HepG2 (cell line): ENCODE measurements around the gene FUT3. TPM values are rescaled to one million over a fixed set of nuclear protein-coding genes. Genes with fewer than 3 reads are reported as not detected.

Source experiments
- BRF2 ChIP-seq: sonication (generic); formaldehyde crosslinking; IDR thresholded peaks from 2 replicates; pipeline ENCODE4 v1.8.1; 2022; ENCODE audit warnings: mild to moderate bottlenecking, missing genetic modification reagents
- CCAR2 ChIP-seq: fragments of 200-400 bp; formaldehyde crosslinking; optimal IDR thresholded peaks from 2 replicates; pipeline ENCODE3; 2018; ENCODE audit warnings: low read depth, mild to moderate bottlenecking, low read length, moderate library complexity
- GABPA ChIP-seq, 2 experiments: IDR thresholded peaks; 2 replicates each; pipeline ENCODE4 v1.6.1; 2011 to 2016; ENCODE audit warnings: low read depth in 2 of 2, low read length in 1 of 2, missing biosample characterization in 1 of 2, missing genetic modification characterization in 1 of 2
- HNRNPL ChIP-seq: fragments of 200-400 bp; formaldehyde crosslinking; IDR thresholded peaks from 2 replicates; pipeline ENCODE4 v1.6.1; 2017; ENCODE audit warnings: mild to moderate bottlenecking, low read depth, low read length
- KLF16 ChIP-seq, 2 experiments: sonication (generic) in 1 of 2; formaldehyde crosslinking in 1 of 2; IDR thresholded peaks; 2 replicates each; pipeline versions ENCODE4 v1.6.1 to v1.8.0; 2016 to 2023; ENCODE audit warnings: missing genetic modification reagents in 2 of 2, missing compliant biosample characterization in 1 of 2
- MTA3 ChIP-seq: sonication (generic); formaldehyde crosslinking; IDR thresholded peaks from 2 replicates; pipeline ENCODE4 v1.4.0; 2020; ENCODE audit warnings: missing genetic modification reagents
- MTF2 ChIP-seq: sonication (generic); formaldehyde crosslinking; IDR thresholded peaks from 2 replicates; pipeline ENCODE4 v1.5.0; 2020; ENCODE audit warnings: missing genetic modification reagents, borderline replicate concordance
- NR2F2 ChIP-seq: IDR thresholded peaks from 2 replicates; pipeline ENCODE4 v1.6.1; 2012; ENCODE audit warnings: low read depth, inconsistent platforms, borderline replicate concordance
- POLR2G ChIP-seq: fragments of 200-400 bp; formaldehyde crosslinking; IDR thresholded peaks from 2 replicates; pipeline ENCODE4 v1.6.1; 2018; ENCODE audit warnings: mild to moderate bottlenecking, low read depth, low read length, moderate library complexity
- PRDM15 ChIP-seq: sonication (generic); formaldehyde crosslinking; IDR thresholded peaks from 2 replicates; pipeline ENCODE4 v1.4.0; 2020; ENCODE audit warnings: missing genetic modification reagents
- TERF1 ChIP-seq: sonication (generic); formaldehyde crosslinking; IDR thresholded peaks from 2 replicates; pipeline ENCODE4 v1.8.0; 2022; ENCODE audit warnings: mild to moderate bottlenecking, missing genetic modification reagents, moderate library complexity
- TFDP2 ChIP-seq: sonication (generic); formaldehyde crosslinking; IDR thresholded peaks from 2 replicates; pipeline ENCODE4 v1.4.0; 2020; ENCODE audit warnings: missing genetic modification reagents
- ZC3H4 ChIP-seq: sonication (generic); formaldehyde crosslinking; IDR thresholded peaks from 2 replicates; pipeline ENCODE4 v1.4.0; 2020; ENCODE audit warnings: missing genetic modification reagents, borderline replicate concordance
- ZNF232 ChIP-seq: sonication (generic); formaldehyde crosslinking; IDR thresholded peaks from 2 replicates; pipeline ENCODE4 v1.4.0; 2020; ENCODE audit warnings: missing genetic modification reagents, borderline replicate concordance
- ZNF446 ChIP-seq: sonication (generic); formaldehyde crosslinking; IDR thresholded peaks from 2 replicates; pipeline ENCODE4 v1.5.0; 2020; ENCODE audit warnings: mild to moderate bottlenecking, missing genetic modification reagents
- ZNF674 ChIP-seq: sonication (generic); formaldehyde crosslinking; IDR thresholded peaks from 2 replicates; pipeline ENCODE4 v1.5.0; 2020; ENCODE audit warnings: low read depth, mild to moderate bottlenecking, missing genetic modification reagents
- ZNF746 ChIP-seq: sonication (generic); formaldehyde crosslinking; IDR thresholded peaks from 2 replicates; pipeline ENCODE4 v1.8.0; 2022; ENCODE audit warnings: mild to moderate bottlenecking, missing genetic modification reagents
- ZNF891 ChIP-seq: sonication (generic); formaldehyde crosslinking; IDR thresholded peaks from 2 replicates; pipeline ENCODE4 v1.5.0; 2020; ENCODE audit warnings: mild to moderate bottlenecking, missing genetic modification reagents
- ZSCAN31 ChIP-seq: sonication (generic); formaldehyde crosslinking; IDR thresholded peaks from 2 replicates; pipeline ENCODE4 v1.5.0; 2020; ENCODE audit warnings: low read depth, mild to moderate bottlenecking, missing genetic modification reagents
- ZUFSP ChIP-seq: sonication (generic); formaldehyde crosslinking; IDR thresholded peaks from 2 replicates; pipeline ENCODE4 v1.9.0; 2021; ENCODE audit warnings: missing genetic modification reagents, mild to moderate bottlenecking, borderline replicate concordance
- polyA plus RNA-seq, 8 experiments: library from polyadenylated mRNA; depleted of rRNA in 3 of 8; stranded (reverse) in 7 of 8; unstranded in 1 of 8; fragments of >200 nt; fragmentation: Illumina TruSeq in 4 of 8; extraction: Trizol in 4 of 8; gene quantifications; 2 replicates each; pipeline versions ENCODE4 v1.2.1 to v1.2.3, GENCODE V29; 2011 to 2016; ENCODE audit warnings: low read depth in 4 of 8, missing spikeins in 1 of 8, mixed read lengths in 1 of 8; ENCODE audit not compliant: insufficient read depth in 1 of 8
- total RNA-seq, 5 experiments: library from RNA; depleted of rRNA; stranded (reverse); fragments of >200 nt; fragmentation: Illumina TruSeq; extraction: Trizol; gene quantifications; 2 replicates each; pipeline ENCODE4 v1.2.3, GENCODE V29; 2016; ENCODE audit warnings: low read depth in 1 of 5

The FUT3 gene
- total and polyA plus RNA-seq, 2 of the 13 experiments (the other 11 are each of a cell fraction or from before 2014, with no cell fraction given), result 0.53 to 1.1 TPM

GRCh38 chr19:5827891-5828660 lies 23.2 kb downstream of the FUT3 start (continued):
- TF ChIP-seq TERF1 (CRISPR knock-in tag), result no peak
- TF ChIP-seq ZNF674 (CRISPR knock-in tag), result peak; percentile 86; the same call in 1 of the 2 replicates
- peak; percentile 72; the same call in 1 of the 2 replicates for TF ChIP-seq HNRNPL
- peak; percentile 96 for TF ChIP-seq ZSCAN31 (CRISPR knock-in tag)
- TF ChIP-seq KLF16 (CRISPR knock-in tag; IDR thresholded peaks at IDR 0.05), result peak; percentile 25 to 95; a peak in 2 of 4 replicates
- peak; percentile 75; the same call in 1 of the 2 replicates for TF ChIP-seq NR2F2
- peak; percentile 99 for TF ChIP-seq POLR2G
- no peak for TF ChIP-seq GABPA (IDR thresholded peaks at IDR 0.05; ENCODE audit: low read depth, low read length)
- no peak for TF ChIP-seq GABPA (CRISPR knock-in tag; IDR thresholded peaks at IDR 0.05; ENCODE audit: low read depth)
- no peak; the same call in 1 of the 2 replicates for TF ChIP-seq ZNF232
- no peak for TF ChIP-seq ZNF446
- TF ChIP-seq ZNF746 (CRISPR knock-in tag), result peak; percentile 86
- TF ChIP-seq MTF2 (CRISPR knock-in tag), result no peak
- TF ChIP-seq ZC3H4 (CRISPR knock-in tag), result no peak
- no peak for TF ChIP-seq CCAR2
- TF ChIP-seq BRF2 (CRISPR knock-in tag), result peak; percentile 92
- TF ChIP-seq TFDP2 (CRISPR knock-in tag), result peak; percentile 86
- TF ChIP-seq MTA3 (CRISPR knock-in tag), result no peak
- peak; percentile 93 for TF ChIP-seq ZNF891
- TF ChIP-seq ZUFSP, result no peak
- no peak for TF ChIP-seq PRDM15 (CRISPR knock-in tag)
